Left ventricle myocardium superior (tissue), 1 donor: Measurements from ENCODE around the gene CENPF. TPM values are rescaled to one million over a fixed set of nuclear protein-coding genes. Genes with fewer than 3 reads are reported as not detected.
A peak's percentile ranks its signal among the peaks of the same experiment; 100 is the strongest.
"Not testable (repeated sequence)": the region's sequence is repeated elsewhere in the genome, so short reads cannot be mapped to it uniquely, and the experiment has no call there.

Experiments used
- ATAC-seq: fragments of 200-7000 bp; cut with Tn5 transposase; one replicate; pipeline ENCODE4 v1.9.1; 2020; ENCODE audit warnings: mild to moderate bottlenecking, moderate library complexity
- DNase-seq: peaks from one replicate; pipeline ENCODE4 v3.0.0-alpha.2; 2020
- intact Hi-C: fragments of 100-400 bp; cut with micrococcal nuclease; formaldehyde crosslinking; loops from one replicate; pipeline ENCODE4 v1.11.0; 2022
- total RNA-seq: library from RNA; stranded (reverse); fragmentation: NEBNext Ultra II Directional; extraction: Animal tissue kit (Norgen Biotek cat#: 25700); gene quantifications from one replicate; pipeline ENCODE4 v1.2.1, GENCODE V29; 2021
- donor health status: DM: no; HTN: yes; CAD: no; lungs with severe emphysema.

Gene CENPF
- total RNA-seq, 1 donor from 2014 or later, result 0.47 TPM

DNA sequence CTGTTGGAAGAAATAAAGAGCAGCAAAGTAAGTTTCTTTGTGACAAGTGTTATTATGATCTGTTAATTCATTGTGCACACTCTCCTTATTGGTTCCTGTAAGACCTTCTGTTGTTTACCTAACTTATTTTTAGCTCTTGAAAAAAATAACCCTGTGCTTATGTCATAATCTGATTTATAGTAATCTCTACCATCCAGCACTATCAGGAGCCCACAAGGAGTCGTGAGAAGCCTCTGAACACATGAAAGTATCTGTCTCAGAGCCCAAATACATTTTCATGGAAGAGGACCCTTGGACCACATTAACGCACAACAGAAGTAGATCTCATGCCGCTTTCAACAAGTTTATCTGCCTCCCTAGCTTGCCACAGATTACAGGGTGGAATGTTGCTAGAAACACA is 45.8 kb downstream of the CENPF start:
- ATAC-seq (no peak), DNase-seq (no peak)
- intact Hi-C loops, result no loop called here

DNA sequence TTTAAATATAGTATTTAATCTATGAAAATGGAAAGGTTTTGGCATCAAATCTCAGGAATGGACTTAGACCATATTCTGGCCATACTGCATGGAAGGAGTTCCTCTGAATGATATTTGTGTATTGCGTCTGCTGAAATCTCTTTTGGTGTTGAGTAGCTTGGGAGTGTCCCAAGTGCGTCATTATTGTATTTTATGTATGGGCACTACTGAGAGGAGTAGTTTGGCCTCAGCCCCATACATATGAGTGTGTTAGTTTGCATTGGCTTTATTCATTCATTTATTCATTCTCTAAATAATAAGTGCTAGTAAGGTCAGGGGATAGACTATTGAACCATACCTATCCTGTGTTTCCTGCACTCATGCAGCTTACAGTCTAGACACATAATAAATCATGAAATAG is 46.6 kb downstream of the CENPF start:
- intact Hi-C loops, result no loop called here
- no peak for DNase-seq
- no peak for ATAC-seq

- DNase-seq (no peak), ATAC-seq (no peak)
- intact Hi-C loops, result no loop called here
Measured at GRCh38 chr1:214650664-214651063, 47.7 kb downstream of the CENPF start.

GRCh38 chr1:214657299-214657698 is 54.3 kb downstream of the CENPF start:
- ATAC-seq (no peak), DNase-seq (no peak)
- intact Hi-C loops, result no loop called here

GRCh38 chr1:214658175-214658574 is 55.2 kb downstream of the CENPF start:
- intact Hi-C loops, result no loop called here
- DNase-seq, result no peak
- no peak for ATAC-seq

DNA sequence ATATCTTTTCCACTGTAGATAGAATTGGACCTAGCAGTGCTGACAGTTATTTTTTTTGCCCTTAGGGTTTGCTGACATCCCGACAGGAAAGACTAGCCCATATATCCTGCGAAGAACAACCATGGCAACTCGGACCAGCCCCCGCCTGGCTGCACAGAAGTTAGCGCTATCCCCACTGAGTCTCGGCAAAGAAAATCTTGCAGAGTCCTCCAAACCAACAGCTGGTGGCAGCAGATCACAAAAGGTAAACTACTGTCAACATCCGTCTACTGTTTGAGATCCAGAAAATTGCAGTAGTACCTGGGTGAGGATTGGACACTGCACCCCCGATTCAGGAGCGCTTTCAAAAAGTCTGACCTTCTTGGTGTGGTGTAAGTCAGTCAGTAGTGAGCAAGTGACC is 55.8 kb downstream of the CENPF start:
- intact Hi-C loops, result no loop called here
- ATAC-seq (no peak), DNase-seq (no peak)

DNA sequence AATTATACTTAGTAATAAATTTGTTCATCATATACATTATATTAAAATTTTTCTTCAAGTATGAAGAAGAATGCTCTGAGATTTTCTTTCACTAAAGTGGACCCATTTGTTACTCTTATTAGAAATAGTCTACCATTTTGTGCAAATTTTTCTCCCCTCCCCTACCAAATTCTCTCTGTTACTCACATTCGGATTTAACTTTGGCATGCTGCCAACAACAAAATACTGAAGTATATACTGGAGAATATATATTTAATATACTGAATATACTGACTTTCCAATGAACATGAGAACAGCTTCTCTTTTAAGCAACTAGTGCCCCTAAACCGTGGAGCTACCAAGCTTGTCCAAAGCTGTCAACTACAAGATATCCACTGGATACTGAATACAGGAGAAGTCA is 57.2 kb downstream of the CENPF start:
- intact Hi-C loops, result loop anchor here (10.0 kb wide), 1 partner anchor 865 kb away; no protein-coding TSS in a partner anchor
- no peak for DNase-seq
- ATAC-seq, result no peak

DNA sequence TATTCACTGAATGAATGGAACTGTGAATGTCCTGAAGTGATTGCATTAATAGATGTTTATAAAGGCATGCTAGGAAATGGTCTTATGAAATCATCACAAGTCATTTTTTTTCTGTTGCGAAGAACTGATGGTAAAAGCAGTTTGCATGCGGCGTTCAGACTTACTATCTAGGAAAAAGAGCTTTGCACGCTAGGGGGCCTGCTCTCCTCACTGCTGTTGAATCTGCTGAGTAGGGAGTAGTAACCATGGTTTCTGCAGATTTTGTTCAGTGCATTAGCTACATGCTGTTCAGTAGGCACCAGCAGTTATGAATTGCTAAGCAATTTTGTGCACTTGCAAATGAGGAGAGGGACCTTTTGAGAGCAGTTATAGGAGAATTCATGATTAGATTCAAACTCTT is 57.9 kb downstream of the CENPF start:
- DNase-seq, result no peak
- no peak for ATAC-seq
- intact Hi-C loops, result loop anchor here (10.0 kb wide), 1 partner anchor 864 kb away; no protein-coding TSS in a partner anchor

GRCh38 chr1:214662223-214662785 is 59.3 kb downstream of the CENPF start:
- ATAC-seq, result no peak
- intact Hi-C loops, result loop anchor here (10.0 kb wide), 1 partner anchor 862 kb away; no protein-coding TSS in a partner anchor
- DNase-seq, result no peak

- DNase-seq (no peak), ATAC-seq (no peak)
- intact Hi-C loops, result loop anchor here (10.0 kb wide), 1 partner anchor 860 kb away; no protein-coding TSS in a partner anchor
Measured at GRCh38 chr1:214664651-214665433, 61.8 kb downstream of the CENPF start.

DNA sequence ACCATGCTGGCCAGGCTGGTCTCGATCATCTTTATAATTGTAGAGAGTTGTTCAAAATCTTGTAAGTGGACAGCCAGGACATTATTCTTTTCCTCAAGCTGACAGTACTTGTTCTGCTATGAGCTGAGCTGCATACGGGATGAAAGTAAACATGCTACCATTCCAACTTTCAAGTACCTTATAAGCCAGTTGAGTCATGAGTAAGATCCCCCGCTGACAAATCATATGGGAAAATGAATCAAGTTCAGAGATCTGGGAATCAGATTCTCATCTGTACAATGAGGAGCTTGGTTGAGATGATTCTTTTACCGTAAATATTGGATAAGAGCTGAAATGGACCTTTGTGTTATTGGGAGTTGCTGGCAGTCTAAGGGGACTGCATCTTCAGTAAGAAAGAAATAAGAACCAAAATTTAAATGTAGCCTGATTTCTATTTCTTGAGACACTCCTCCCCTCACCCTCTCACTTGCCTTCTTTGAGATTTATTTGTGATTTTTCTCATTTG is 62.7 kb downstream of the CENPF start:
- no peak for DNase-seq
- no peak for ATAC-seq
- intact Hi-C loops, result loop anchor here (10.0 kb wide), 1 partner anchor 859 kb away; no protein-coding TSS in a partner anchor

DNA sequence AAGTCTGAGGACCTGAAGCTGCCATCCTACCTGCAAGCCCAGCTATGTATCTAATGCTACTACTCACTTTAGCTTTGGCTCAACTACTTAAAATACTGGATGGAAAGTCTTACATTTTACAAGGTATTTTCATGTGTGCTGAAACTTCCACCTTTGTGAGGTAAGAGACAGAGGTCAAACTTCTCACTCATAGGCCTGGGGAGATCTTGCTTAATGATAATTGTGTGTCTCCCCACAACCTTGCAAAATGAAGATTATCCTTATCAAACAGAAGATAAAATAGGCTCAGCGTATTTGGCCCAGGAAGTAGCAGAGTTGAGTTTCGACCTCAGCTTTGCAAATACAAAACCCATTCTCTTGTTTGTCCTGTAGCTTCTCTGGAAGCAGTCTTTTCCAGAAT is 63.7 kb downstream of the CENPF start:
- intact Hi-C loops, result loop anchor here (10.0 kb wide), 1 partner anchor 858 kb away; no protein-coding TSS in a partner anchor
- DNase-seq, result no peak
- no peak for ATAC-seq

GRCh38 chr1:214670098-214670497 is 67.1 kb downstream of the CENPF start:
- ATAC-seq (peak; percentile 23), DNase-seq (peak; percentile 68)
- intact Hi-C loops, result no loop called here

GRCh38 chr1:214673029-214673428 is 70.0 kb downstream of the CENPF start:
- intact Hi-C loops, ATAC-seq, DNase-seq: not testable (repeated sequence)

- ATAC-seq (no peak), DNase-seq (no peak)
- intact Hi-C loops, result no loop called here
Measured at GRCh38 chr1:214673576-214673975, 70.6 kb downstream of the CENPF start.

DNA sequence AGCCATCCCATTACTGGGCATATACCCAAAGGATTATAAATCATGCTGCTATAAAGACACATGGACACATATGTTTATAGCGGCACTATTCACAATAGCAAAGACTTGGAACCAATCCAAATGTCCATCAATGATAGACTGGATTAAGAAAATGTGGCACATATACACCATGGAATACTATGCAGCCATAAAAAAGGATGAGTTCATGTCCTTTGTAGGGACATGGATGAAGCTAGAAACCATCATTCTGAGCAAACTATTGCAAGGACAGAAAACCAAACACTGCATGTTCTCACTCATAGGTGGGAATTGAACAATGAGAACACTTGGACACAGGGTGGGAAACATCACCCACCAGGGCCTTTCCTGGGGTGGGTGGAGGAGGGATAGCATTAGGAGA is 72.5 kb downstream of the CENPF start:
- intact Hi-C loops, ATAC-seq, DNase-seq: not testable (repeated sequence)

DNA sequence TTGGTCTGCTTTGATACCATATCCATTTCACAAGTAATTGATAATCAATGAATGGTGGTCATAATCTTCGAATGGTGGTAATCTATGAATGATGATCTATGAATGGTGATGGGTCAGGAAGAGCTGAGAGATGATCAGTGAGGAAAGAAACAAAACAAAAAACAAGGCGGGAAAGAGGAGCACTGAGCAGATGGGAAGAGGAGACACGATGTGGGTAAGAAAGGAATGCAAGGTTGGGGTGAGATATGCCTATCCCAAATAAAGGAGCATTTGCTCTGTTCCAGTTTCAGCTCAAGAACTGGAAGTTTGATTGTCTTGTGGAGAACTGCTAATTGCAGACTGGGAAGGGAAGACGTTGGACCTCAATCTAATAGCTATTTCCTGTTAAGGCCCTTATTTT is 73.8 kb downstream of the CENPF start:
- intact Hi-C loops, result no loop called here

GRCh38 chr1:214677945-214678344 is 75.0 kb downstream of the CENPF start:
- ATAC-seq (no peak), DNase-seq (no peak)
- intact Hi-C loops, result no loop called here

More for the DNA sequence above, 73.8 kb downstream of the CENPF start:
- DNase-seq, result no peak
- ATAC-seq, result no peak

DNA sequence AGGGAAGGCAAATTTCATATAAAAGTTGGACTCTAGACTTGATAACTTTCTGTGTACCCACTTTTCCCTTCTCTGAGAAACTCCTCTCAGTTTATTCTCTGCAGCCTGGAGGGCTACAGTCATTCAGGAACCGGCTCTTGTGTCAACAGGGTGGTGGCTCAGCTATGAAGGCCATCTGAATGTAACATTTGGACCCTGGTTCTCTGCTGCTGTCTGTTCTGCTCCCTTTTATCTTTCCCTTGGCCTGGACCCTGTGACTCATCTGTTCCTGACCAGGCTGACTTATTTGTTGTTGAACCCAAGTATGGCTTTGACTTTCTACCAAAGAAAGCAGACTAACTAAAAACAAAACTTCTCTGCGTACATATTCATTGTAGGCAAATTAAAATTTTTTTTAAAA is 75.4 kb downstream of the CENPF start:
- ATAC-seq, result no peak
- no peak for DNase-seq
- intact Hi-C loops, result no loop called here

DNA sequence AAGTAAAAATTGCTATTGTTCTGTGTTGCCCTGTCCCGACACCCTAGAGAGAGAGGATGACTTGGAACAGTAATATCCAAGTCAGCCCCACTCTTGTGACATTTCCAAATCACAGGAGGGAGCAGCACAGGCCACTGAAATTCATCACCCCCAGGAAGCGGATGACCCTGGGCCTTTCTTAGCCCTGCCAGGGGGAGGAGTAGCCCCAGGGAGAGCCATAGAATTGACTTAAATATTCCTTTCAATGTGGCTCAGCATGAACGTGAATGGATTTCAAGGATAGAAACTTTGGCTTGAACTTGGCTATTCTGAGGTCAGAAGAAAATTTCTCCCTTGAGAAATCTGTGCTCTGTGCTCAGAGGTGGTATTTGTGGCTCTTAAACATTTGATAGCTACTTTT is 80.6 kb downstream of the CENPF start:
- DNase-seq (no peak), ATAC-seq (no peak)
- intact Hi-C loops, result no loop called here
